Left ventricle myocardium inferior (tissue), 1 donor: ENCODE measurements around the gene HIPK2. TPM values are rescaled to one million over a fixed set of nuclear protein-coding genes. Genes with fewer than 3 reads are reported as not detected.

Source experiments
- DNase-seq: peaks from one replicate; pipeline ENCODE4 v3.0.0-alpha.2; 2020
- H3K27ac ChIP-seq: fragments of 200-600 bp; replicated peaks from 2 replicates; pipeline ENCODE4 v1.8.0; 2021
- H3K27me3 ChIP-seq: fragments of 200-600 bp; 2 replicates; pipeline ENCODE4 v1.8.0; 2021; ENCODE audit warnings: low read depth
- H3K36me3 ChIP-seq: fragments of 200-600 bp; 2 replicates; pipeline ENCODE4 v1.8.0; 2021
- H3K4me1 ChIP-seq: fragments of 200-600 bp; 2 replicates; pipeline ENCODE4 v1.8.0; 2021
- H3K4me3 ChIP-seq: fragments of 200-600 bp; 2 replicates; pipeline ENCODE4 v1.8.0; 2021; ENCODE audit warnings: mild to moderate bottlenecking, moderate library complexity
- H3K9me3 ChIP-seq: fragments of 200-600 bp; replicated peaks from 2 replicates; pipeline ENCODE4 v1.8.0; 2021
- intact Hi-C: fragments of 100-400 bp; cut with micrococcal nuclease; formaldehyde crosslinking; loops from one replicate; pipeline ENCODE4 v1.11.0; 2022
- total RNA-seq: library from RNA; stranded (reverse); fragmentation: NEBNext Ultra II Directional; extraction: Animal tissue kit (Norgen Biotek cat#: 25700); gene quantifications from one replicate; pipeline ENCODE4 v1.2.1, GENCODE V29; 2021
- TF ChIP-seq, protein P1 (sequence below): fragments of 200-600 bp; IDR thresholded peaks from 2 replicates; pipeline ENCODE4 v1.8.0; 2021; ENCODE audit warnings: antibody characterized with exemption, mild to moderate bottlenecking, borderline replicate concordance
- donor health status: DM: no; HTN: yes; CAD: no; lungs with severe emphysema.

The HIPK2 gene
- total RNA-seq, 1 donor from 2014 or later, result 127 TPM

DNA sequence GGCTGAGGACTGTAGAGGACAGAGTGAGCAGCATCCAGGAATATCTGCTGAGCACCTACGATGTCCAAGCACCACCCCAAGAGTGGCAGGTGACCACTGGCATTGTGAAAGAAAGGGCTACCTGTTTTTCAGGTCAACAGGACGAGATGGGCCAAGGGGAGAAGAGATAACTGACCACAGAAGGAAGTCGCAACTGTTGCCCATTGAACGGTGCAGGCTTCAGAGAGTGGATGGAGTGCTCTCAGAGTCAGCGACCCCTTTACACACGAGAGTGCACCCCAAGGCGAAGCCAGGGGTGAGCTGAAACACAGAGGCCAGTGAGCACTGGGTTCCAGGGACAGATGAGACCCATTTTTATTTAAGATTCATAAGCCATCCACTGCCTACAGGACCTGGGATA lies 42.3 kb downstream of the HIPK2 start:
- Histone ChIP-seq H3K27ac (peak overlapping the region; percentile 91), H3K4me3 (no peak overlapping the region)
- intact Hi-C loops, result no loop called here

DNA sequence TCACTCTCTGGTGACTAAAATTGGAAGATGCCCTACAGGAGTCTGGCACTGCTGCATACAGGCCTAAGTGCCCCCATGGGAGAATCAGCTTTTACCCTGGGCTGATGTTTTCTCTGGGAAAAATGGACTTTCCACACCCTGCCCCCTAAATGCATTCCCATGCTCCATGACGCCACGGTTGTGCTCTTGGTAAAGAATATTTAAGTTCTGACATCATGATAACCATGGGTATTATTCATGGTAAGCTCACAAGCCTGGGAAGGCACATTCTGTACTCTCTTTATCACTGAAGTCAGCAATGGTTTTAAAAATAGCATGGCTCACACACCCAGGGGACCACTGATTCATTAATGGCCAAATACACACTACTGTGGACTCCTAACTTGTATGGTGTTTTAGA lies 43.4 kb downstream of the HIPK2 start:
- Histone ChIP-seq H3K36me3 (no peaks in the 10 kb centered on the region), H3K9me3 (no peaks in the 10 kb centered on the region), H3K27me3 (no peaks in the 10 kb centered on the region), H3K4me1 (peaks cover 100% of the 10 kb centered on the region), H3K27ac (peak overlapping the region; percentile 91), H3K4me3 (no peak overlapping the region)
- intact Hi-C loops, result no loop called here
- DNase-seq, result no peak
- TF ChIP-seq, protein P1, sequence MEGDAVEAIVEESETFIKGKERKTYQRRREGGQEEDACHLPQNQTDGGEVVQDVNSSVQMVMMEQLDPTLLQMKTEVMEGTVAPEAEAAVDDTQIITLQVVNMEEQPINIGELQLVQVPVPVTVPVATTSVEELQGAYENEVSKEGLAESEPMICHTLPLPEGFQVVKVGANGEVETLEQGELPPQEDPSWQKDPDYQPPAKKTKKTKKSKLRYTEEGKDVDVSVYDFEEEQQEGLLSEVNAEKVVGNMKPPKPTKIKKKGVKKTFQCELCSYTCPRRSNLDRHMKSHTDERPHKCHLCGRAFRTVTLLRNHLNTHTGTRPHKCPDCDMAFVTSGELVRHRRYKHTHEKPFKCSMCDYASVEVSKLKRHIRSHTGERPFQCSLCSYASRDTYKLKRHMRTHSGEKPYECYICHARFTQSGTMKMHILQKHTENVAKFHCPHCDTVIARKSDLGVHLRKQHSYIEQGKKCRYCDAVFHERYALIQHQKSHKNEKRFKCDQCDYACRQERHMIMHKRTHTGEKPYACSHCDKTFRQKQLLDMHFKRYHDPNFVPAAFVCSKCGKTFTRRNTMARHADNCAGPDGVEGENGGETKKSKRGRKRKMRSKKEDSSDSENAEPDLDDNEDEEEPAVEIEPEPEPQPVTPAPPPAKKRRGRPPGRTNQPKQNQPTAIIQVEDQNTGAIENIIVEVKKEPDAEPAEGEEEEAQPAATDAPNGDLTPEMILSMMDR, result no peak

More for the DNA sequence above, 42.3 kb downstream of the HIPK2 start:
- DNase-seq, result no peak
- H3K4me1 ChIP-seq, result peaks cover 100% of the 10 kb centered on the region
- no peaks in the 10 kb centered on the region for H3K9me3 ChIP-seq
- no peaks in the 10 kb centered on the region for H3K36me3 ChIP-seq
- no peaks in the 10 kb centered on the region for H3K27me3 ChIP-seq
- TF ChIP-seq, protein P1, result no peak

DNA sequence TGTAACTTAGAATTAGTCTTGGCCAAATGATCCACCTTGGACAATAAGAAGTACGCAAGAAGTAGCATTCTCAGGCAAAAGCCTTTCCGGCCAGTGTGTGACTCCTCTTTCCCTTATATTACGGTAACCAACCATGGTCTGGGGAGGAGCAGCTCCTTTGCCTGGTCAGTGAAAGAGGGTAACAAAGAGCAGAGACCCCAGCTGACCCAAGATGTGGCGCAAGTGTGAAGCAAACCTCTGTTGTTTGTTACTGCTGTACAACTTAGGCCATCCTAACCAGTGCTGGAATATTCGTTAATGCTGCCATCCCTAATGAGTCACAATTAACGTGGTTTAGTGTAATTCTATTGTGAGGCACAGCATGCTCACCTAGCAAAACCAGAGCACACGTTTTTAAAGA lies 44.0 kb downstream of the HIPK2 start:
- intact Hi-C loops, result no loop called here
- peaks cover 100% of the 10 kb centered on the region for H3K4me1 ChIP-seq
- no peak for DNase-seq

DNA sequence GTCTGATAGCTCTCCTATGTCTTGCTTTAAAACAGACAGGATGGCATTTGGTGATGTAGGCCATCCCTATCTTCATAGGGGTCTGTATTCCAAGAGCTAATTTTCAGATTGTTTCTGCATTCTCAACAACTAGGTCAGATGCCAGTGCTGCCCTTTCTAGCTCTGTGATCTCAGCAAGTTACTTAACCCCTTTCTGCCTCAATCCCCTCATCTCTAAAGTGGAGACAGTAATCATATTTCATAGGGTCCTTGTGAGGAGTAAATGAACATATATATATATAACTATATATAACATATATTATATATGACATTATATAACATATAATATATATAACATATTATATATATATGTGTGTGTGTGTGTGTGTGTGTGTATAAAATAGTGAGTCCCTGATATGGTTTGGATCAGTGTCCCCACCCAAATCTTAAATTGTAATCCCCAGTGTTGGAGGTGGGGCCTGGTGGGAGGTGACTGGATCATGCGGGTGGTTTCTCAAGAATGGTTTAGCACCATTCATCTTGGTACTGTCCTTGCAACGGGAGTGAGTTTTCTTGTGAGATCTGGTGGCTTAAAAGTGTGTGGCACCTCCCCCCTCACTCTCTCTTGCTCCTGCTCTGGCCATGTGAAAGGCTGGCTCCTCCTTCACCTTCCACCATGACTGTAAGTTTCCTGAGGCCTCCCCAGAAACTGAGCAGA lies 45.2 kb downstream of the HIPK2 start:
- Histone ChIP-seq H3K4me3 (peak overlapping the region; percentile 19), H3K9me3 (no peaks in the 10 kb centered on the region), H3K36me3 (no peaks in the 10 kb centered on the region), H3K4me1 (peaks cover 100% of the 10 kb centered on the region), H3K27me3 (no peaks in the 10 kb centered on the region), H3K27ac (peak overlapping the region; percentile 91)
- TF ChIP-seq, protein P1, result no peak
- intact Hi-C loops, result no loop called here
- DNase-seq, result no peak

More for the DNA sequence above, 44.0 kb downstream of the HIPK2 start:
- TF ChIP-seq, protein P1, result no peak
- Histone ChIP-seq H3K27ac (peak overlapping the region; percentile 91), H3K9me3 (no peaks in the 10 kb centered on the region), H3K27me3 (no peaks in the 10 kb centered on the region), H3K36me3 (no peaks in the 10 kb centered on the region), H3K4me3 (no peak overlapping the region)

DNA sequence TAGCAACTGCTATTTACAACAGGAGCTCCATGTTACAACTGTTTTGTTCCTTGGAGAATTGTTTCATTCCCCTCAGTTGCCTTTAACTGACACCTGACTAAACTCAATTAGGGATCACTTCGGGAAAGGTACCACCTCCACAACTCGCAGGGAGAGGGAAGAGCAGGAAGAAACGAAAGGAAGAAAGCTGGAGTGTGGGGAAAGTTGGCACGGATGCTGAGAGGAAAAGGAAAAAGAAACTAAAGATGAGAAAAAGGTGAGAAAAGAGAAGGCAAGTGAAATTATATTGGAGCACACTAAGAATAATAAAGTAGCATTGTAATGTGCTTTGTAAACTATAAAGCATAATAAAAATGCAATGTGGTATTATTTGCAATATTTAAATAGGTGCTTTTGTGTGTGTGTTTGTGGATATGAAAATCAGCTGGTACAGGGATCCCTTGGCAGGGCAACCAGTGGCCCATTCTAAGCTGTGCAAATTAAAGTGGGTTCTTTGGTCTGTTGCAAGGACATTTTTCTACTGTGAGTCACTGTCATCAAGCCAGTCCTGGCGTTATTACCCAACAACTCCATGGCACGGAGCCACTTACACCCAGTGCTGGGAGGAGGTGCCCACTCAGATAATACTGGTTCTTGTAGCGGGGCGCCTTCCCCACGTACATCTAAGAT lies 45.9 kb downstream of the HIPK2 start:
- H3K4me3 ChIP-seq, result peak overlapping the region; percentile 19
- peak; percentile 82 for DNase-seq
- TF ChIP-seq, protein P1, result no peak

More for the DNA sequence above, 45.9 kb downstream of the HIPK2 start:
- H3K27ac ChIP-seq, result peak overlapping the region; percentile 91
- H3K4me1 ChIP-seq, result peaks cover 100% of the 10 kb centered on the region
- H3K27me3 ChIP-seq, result no peaks in the 10 kb centered on the region
- intact Hi-C loops, result no loop called here
- H3K9me3 ChIP-seq, result no peaks in the 10 kb centered on the region
- no peaks in the 10 kb centered on the region for H3K36me3 ChIP-seq
